NCI-H2107 treated with DMSO at 0.1 percent for 48 hours (cell line): ENCODE measurements around the gene PTPRT.

ENCODE experiments used
- DNase-seq: peaks from one replicate; lab custom pipeline; 2025; ENCODE audit not compliant: unreplicated experiment; lab: John Stamatoyannopoulos, UW

PTPRT gene

DNA sequence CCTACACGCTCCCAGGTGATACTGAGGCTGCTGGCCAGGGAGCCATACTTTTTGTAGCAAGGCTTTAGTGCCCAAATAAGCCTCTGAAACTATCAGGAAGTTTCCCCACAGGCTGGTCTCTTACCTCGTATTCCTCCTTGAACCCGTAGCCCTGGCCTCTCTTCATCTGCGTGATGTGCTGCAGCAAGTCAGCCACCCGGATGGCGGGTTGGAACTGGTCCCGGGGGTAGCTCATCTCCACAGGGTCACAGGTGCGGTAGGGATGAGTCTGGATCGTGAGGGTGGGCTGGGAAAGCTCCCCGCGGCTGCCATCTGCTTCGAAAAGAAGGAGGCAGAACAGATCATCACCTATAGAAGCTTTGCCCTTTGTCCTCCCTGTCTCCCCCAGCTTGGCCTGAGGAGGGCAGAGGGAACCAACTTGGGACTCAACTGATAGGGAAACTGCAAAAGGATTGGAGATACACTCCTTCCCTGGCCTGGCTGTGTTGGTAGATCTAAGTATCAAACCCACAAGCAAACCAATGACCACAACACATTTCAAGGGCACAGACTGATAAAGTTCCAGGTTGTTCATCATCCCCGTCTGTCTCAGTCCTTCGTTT is 1028.4 kb downstream of the PTPRT start:
- no peak for DNase-seq

- no peak for DNase-seq
Observed at GRCh38 chr20:42159808-42160207, 1029.9 kb downstream of the PTPRT start.

DNA sequence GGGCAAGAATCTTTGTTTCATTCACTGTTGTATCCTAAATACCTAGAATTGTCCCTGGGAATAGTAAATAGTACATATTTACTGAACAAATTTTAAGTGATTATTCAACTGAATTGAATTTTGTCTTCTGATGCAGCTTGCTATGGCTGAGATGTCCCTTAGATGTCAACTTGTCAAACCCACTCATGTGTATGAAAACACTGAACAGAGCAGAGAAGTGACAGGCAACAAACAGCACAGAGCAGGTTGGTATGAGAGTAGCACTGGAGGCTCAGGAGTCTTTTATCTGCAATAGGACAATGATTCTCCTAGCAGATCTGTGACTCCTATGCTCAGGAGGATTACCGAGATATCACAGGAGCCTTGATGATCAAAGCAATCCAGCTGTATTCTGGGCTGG is 1031.4 kb downstream of the PTPRT start:
- no peak for DNase-seq

DNA sequence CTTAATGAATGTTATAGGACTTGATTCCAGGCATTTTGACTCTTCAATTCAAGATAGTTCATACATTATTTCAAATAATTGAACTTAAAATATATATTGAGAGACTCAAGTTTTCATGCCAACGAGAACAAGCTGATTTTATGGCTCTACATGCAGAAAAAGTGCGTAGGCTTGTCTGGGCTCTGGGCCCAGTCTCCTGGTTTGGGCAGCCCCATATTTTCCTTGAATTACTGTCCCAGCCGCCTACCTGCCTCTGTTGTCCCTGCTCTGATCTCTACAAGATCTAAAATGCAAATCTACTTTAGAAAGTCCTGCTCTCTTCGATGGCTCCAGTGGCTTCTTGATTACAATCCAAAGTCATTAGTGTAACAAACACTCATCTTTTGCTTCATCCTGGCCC is 1034.1 kb downstream of the PTPRT start:
- DNase-seq = no peak

GRCh38 chr20:42152575-42152974 is 1037.1 kb downstream of the PTPRT start:
- DNase-seq = no peak

- no peak for DNase-seq
Observed at GRCh38 chr20:42150230-42150629, 1039.5 kb downstream of the PTPRT start.

- no peak for DNase-seq
Observed at GRCh38 chr20:42138729-42139128, 1051.0 kb downstream of the PTPRT start.

- no peak for DNase-seq
Observed at GRCh38 chr20:42134265-42135098, 1055.2 kb downstream of the PTPRT start.

DNA sequence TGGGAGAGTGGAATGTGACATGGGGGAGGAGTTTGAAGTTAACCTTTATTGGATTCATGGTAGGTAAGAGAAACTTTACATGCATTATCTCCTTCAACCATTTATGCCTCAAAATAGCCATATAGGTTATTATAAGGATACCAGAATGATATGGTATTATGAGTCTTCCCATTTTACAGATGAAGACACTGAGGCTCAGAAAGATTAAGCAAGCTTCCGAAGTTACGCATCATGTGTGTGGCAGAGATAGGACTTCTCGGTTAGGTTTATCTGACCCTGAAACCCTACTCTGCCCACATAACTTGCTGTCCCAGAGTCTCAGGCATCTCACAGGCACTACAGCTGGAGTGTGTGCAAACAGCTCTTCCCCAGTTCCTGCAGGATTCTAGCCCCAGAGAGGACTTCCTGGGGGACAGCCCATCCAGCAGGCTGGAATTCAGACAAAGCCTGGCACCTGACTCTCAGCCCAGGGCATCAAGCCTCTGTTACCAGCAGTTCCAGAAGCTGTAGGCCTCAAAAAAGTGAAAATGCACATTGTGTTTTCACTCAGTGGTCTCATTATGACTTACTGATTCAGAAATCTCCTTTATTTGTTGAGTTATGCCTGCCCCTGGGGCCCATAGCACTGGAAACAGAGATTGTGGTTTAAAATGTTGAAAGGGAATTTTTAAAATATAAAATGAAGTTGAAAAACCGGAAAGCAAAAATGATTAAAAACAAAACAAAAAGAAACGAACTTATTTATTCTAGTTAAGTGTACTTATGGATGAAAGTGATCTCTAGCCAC is 1058.7 kb downstream of the PTPRT start:
- DNase-seq = no peak

DNA sequence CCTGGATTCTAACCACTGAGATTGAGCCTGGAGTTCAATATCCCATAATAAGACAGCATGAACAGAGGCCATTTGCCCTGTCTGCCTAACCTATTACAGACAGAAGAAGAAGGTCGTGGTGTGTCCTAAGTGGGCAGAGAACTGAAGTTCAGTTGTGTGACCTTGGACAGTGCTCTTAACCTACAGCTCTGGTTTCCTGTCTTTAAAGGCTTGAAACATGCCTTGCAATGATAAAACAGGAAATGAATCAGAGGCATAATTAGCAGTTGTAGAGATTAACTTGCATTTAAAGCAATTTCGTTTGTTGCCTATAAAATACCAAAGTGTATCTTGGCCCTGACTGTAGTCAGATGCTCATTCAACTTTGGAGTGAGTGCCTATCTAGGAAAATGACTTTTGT is 1064.3 kb downstream of the PTPRT start:
- no peak for DNase-seq

DNA sequence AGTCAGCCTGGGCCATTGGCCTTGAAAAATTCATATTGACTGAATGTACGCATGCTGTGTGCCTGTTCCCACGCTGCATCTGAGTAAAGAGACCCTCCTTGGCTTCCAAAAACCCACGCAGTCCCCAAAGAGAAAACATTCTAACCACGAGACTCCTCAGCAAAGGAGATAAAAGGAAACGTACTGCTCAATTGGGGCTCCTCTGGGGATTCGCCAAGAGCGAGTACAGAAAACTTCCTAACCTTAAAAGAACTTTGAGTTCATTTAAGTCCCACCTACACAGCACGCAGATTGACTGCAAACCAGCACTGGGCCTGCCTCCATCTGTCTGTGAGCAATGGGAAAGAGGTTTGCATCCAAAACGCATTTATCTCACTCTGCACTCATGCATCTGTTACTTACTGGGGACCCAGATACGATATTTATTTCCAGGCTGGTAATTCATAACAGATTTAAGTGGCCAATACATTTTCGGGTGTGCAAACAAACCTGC is 1065.7 kb downstream of the PTPRT start:
- no peak for DNase-seq

DNA sequence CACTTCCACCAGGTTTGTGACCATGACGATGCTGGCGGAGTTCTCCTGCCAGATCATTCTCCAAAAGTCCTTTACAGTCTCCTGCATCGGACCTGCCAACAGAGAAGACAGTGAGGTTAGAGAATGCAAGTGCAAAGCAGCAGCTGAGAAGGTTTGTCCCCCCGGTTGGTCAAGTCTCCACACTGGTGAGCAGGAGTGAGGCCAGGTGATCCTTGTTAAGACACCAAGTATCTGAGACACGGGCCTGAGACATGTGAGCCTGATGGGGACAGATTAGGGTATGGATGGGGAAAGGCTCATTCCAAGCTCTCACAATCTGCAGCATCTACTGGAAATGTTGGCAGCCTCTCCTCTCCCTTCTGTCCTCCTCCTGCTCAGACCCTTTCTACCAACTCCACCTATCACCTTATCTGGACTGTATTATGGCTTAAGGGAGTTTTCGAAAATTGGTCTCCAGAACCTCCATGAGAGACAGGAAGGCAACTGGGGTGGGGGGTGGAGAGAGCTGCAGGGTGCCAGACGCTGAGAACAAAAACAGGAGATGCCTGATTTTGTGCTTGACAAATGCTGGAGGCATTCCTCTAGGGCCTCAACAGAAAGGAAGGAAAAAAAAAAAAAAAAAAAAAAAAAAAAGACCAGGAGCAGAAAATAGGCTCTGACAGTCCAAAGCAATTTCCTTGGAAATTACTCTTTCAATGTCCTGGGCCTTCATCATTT is 1071.1 kb downstream of the PTPRT start:
- no peak for DNase-seq

GRCh38 chr20:42118001-42118400 is 1071.7 kb downstream of the PTPRT start:
- no peak for DNase-seq

DNA sequence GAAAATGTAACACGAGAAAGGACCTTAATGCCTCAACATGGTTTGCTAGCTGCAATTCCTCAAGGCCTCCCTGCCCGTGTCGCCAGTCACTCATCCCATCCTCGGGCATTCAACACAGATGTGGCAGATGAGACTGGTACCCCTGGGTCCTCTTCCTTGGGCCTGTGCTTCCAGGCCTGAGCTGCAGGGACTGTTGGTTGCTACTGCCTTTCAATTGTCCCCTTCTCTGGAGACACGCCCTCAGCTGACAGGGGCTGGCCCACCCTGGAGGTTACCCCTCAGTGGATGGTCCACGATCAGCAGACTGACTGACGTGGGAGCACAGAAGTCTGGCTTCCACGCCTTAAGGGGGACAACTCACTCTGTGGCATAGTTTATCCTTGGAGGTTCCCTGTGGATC is 1076.5 kb downstream of the PTPRT start:
- DNase-seq = no peak

DNA sequence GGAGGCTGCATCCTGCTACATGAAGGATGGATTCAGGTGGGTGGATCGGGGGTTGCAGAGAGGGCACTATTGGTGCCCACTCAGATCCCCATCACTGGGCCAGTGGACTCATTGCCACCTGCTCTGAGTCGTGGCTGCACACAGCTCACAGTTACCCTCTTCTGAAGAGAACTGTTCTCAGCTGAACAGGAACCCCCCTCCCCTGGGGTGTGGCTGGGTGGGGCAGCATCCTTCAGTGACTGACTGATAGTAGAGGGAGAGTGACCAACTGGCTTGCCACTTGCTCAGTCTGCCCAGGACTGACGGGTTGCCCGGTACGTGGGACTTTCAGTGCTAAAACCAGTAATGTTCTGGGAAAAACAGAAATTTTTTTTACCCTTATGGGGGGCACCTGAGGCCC is 1077.5 kb downstream of the PTPRT start:
- DNase-seq = no peak

DNA sequence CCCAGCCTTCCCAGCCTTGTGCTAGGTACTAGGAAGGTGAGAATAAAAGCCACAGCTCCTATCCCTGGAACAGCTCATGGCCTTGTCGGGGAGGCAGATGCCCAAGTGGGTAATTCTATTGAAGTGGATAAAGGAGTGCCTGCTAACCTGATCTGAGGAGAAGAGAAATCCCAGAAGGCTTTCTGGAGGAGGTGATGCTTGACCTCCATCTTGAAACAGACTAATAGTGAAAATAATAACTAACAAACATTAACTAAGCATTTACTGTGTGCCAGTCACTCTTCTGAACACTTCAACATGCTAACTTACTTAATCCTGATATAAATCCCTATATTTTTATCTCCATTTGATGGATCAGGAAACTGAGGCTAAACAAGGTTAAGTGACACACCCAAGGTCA is 1078.4 kb downstream of the PTPRT start:
- no peak for DNase-seq

GRCh38 chr20:42110301-42110700 is 1079.4 kb downstream of the PTPRT start:
- DNase-seq = no peak

GRCh38 chr20:42102000-42102399 is 1087.7 kb downstream of the PTPRT start:
- no peak for DNase-seq

DNA sequence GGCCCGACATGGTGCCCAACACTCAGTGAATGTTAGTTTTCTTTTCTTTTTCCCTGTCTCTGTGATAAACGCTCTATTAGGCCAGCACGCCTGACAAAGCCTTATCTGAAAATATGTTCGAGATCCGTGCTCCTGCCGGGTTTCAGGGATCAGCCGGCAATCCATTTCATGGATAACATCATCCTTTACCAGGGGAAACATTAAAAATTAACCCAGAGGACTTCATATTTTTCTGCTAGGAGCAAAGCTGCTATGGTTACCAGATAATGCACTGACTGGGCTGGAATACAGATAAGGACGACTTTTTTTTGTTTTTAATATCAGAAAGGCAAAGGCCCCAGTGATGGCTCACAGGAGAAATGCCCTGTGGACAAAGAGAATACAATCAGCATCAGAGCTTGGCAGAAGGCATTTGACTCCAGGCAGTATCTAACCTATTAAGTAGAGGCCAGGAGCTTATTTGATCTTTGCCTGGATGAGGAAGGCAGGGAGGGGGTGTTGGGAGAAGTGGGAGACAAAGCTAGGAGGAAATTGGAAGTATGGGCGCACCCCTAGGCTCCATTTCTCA is 1089.5 kb downstream of the PTPRT start:
- DNase-seq = no peak

GRCh38 chr20:42099101-42099500 is 1090.6 kb downstream of the PTPRT start:
- DNase-seq = no peak

- DNase-seq = no peak
Observed at GRCh38 chr20:42098418-42098817, 1091.3 kb downstream of the PTPRT start.
